ENCODE measurements around the gene ZNF775. TPM values are rescaled to one million over a fixed set of nuclear protein-coding genes. Genes with fewer than 3 reads are reported as not detected.

The ZNF775 gene
- total and polyA plus RNA-seq, 4 experiments from 2014 or later: 0.67 to 7.6 (median 4.9) TPM

GRCh38 chr7:150358433-150358832 lies 20.7 kb upstream of the ZNF775 start:
- H3K4me1 ChIP-seq (ENCODE audit: insufficient read depth, low read length): peaks cover 27% of the 10 kb centered on the region
- Mint-ChIP-seq H3K27ac (peak overlapping the region in 3 of 7 donors; percentile 57 to 84 (median 70)), H3K4me1 (peaks cover 19 to 53% (median 32%) of the 10 kb centered on the region in 4 donors), H3K9me3 (no peaks in the 10 kb centered on the region), H3K4me3 (peak overlapping the region in 1 of 8 donors; percentile 25), H3K27me3 (no peaks in the 10 kb centered on the region), H3K36me3 (no peaks in the 10 kb centered on the region)
- ChIA-PET CTCF (ENCODE audit: partially characterized antibody) (interaction anchor here (1.4 to 5.3 kb wide), 4 partner anchors 10 to 64 kb away, joined by 3 to 55 read pairs (median 8); partner anchors contain the start of gene REPIN1), POLR2A (ENCODE audit: partially characterized antibody) (interaction anchor here (0.6 to 4.4 kb wide), 11 partner anchors 7 to 396 kb away, joined by 3 to 43 read pairs (median 5); partner anchors contain the start of genes GIMAP8, REPIN1 and ZNF775)
- intact Hi-C loops (cut with micrococcal nuclease): loop anchor here (5.0 kb wide), 2 partner anchors 154 to 419 kb away; partner anchors contain the start of gene GIMAP7
- no peak overlapping the region for H3K27ac ChIP-seq (ENCODE audit: low read depth, low read length)
- H3K27me3 ChIP-seq (ENCODE audit: insufficient read depth, low read length): no peaks in the 10 kb centered on the region
- no peak overlapping the region for H3K4me3 ChIP-seq (ENCODE audit: low read length in 2 of 2)
- no peaks in the 10 kb centered on the region for H3K9me3 ChIP-seq (ENCODE audit: control insufficient read depth in 1 of 2, low read length in 2 of 2)
- no peak for DNase-seq
- H3K36me3 ChIP-seq (ENCODE audit: insufficient read depth, low read length): no peaks in the 10 kb centered on the region

- no peak overlapping the region for H3K27ac ChIP-seq (ENCODE audit: low read depth, low read length)
- Mint-ChIP-seq H3K27ac (peak overlapping the region; percentile 14 to 84 (median 69)), H3K4me1 (peaks cover 23 to 57% (median 34%) of the 10 kb centered on the region in 4 donors), H3K27me3 (no peaks in the 10 kb centered on the region), H3K4me3 (no peak overlapping the region), H3K36me3 (no peaks in the 10 kb centered on the region), H3K9me3 (no peaks in the 10 kb centered on the region)
- POLR2A ChIA-PET (ENCODE audit: partially characterized antibody): interaction anchor here (0.6 to 4.4 kb wide), 6 partner anchors 10 to 396 kb away, joined by 3 to 43 read pairs (median 12); partner anchors contain the start of genes REPIN1 and ZNF775
- CTCF ChIA-PET (ENCODE audit: partially characterized antibody): interaction anchor here (1.4 kb wide), 2 partner anchors 47 to 63 kb away, joined by 3 to 13 read pairs; a partner anchor contains a TSS
- no peaks in the 10 kb centered on the region for H3K9me3 ChIP-seq (ENCODE audit: control insufficient read depth in 1 of 2, low read length in 2 of 2)
- intact Hi-C loops (cut with micrococcal nuclease): loop anchor here (5.0 kb wide), 2 partner anchors 153 to 418 kb away; partner anchors contain the start of gene GIMAP7
- DNase-seq: no peak
- no peaks in the 10 kb centered on the region for H3K27me3 ChIP-seq (ENCODE audit: insufficient read depth, low read length)
- no peaks in the 10 kb centered on the region for H3K36me3 ChIP-seq (ENCODE audit: insufficient read depth, low read length)
- peaks cover 28% of the 10 kb centered on the region for H3K4me1 ChIP-seq (ENCODE audit: insufficient read depth, low read length)
- no peak overlapping the region for H3K4me3 ChIP-seq (ENCODE audit: low read length in 2 of 2)
Measured at GRCh38 chr7:150358988-150359621, 20.0 kb upstream of the ZNF775 start.

GRCh38 chr7:150359622-150360362 lies 19.3 kb upstream of the ZNF775 start:
- no peak overlapping the region for H3K4me3 ChIP-seq (ENCODE audit: low read length in 2 of 2)
- ChIA-PET POLR2A (ENCODE audit: partially characterized antibody) (no interaction called here), CTCF (ENCODE audit: partially characterized antibody) (no interaction called here)
- no peaks in the 10 kb centered on the region for H3K36me3 Mint-ChIP-seq
- peaks cover 24 to 59% (median 35%) of the 10 kb centered on the region in 4 donors for H3K4me1 Mint-ChIP-seq
- H3K4me3 Mint-ChIP-seq: peak overlapping the region in 3 of 8 donors; percentile 7 to 44 (median 33)
- intact Hi-C loops (cut with micrococcal nuclease): loop anchor here (5.0 kb wide), 2 partner anchors 153 to 418 kb away; partner anchors contain the start of gene GIMAP7
- H3K9me3 ChIP-seq (ENCODE audit: control insufficient read depth in 1 of 2, low read length in 2 of 2): no peaks in the 10 kb centered on the region
- no peaks in the 10 kb centered on the region for H3K27me3 ChIP-seq (ENCODE audit: insufficient read depth, low read length)
- H3K27me3 Mint-ChIP-seq: no peaks in the 10 kb centered on the region
- H3K9me3 Mint-ChIP-seq: no peaks in the 10 kb centered on the region
- H3K4me1 ChIP-seq (ENCODE audit: insufficient read depth, low read length): peaks cover 31% of the 10 kb centered on the region
- no peak for DNase-seq
- peak overlapping the region in 6 of 7 donors; percentile 9 to 93 (median 72) for H3K27ac Mint-ChIP-seq
- H3K27ac ChIP-seq (ENCODE audit: low read depth, low read length): no peak overlapping the region
- no peaks in the 10 kb centered on the region for H3K36me3 ChIP-seq (ENCODE audit: insufficient read depth, low read length)

GRCh38 chr7:150360363-150361058 lies 18.6 kb upstream of the ZNF775 start:
- no peaks in the 10 kb centered on the region for H3K9me3 Mint-ChIP-seq
- intact Hi-C loops (cut with micrococcal nuclease): no loop called here
- CTCF ChIA-PET (ENCODE audit: partially characterized antibody): interaction anchor here (1.5 to 1.6 kb wide), 2 partner anchors 418 to 659 kb away, joined by 3 read pairs; no protein-coding TSS in a partner anchor

GRCh38 chr7:150361402-150361801 lies 17.7 kb upstream of the ZNF775 start:
- H3K27me3 Mint-ChIP-seq: no peaks in the 10 kb centered on the region
- Histone ChIP-seq H3K27ac (ENCODE audit: low read depth, low read length) (no peak overlapping the region), H3K9me3 (ENCODE audit: control insufficient read depth in 1 of 2, low read length in 2 of 2) (no peaks in the 10 kb centered on the region), H3K36me3 (ENCODE audit: insufficient read depth, low read length) (no peaks in the 10 kb centered on the region), H3K4me1 (ENCODE audit: insufficient read depth, low read length) (peaks cover 28% of the 10 kb centered on the region), H3K4me3 (ENCODE audit: low read length in 2 of 2) (no peak overlapping the region), H3K27me3 (ENCODE audit: insufficient read depth, low read length) (no peaks in the 10 kb centered on the region)
- ChIA-PET POLR2A (ENCODE audit: partially characterized antibody) (no interaction called here), CTCF (ENCODE audit: partially characterized antibody) (interaction anchor here (1.5 to 1.6 kb wide), 2 partner anchors 417 to 658 kb away, joined by 3 read pairs; no protein-coding TSS in a partner anchor)
- peaks cover 22 to 56% (median 30%) of the 10 kb centered on the region in 4 donors for H3K4me1 Mint-ChIP-seq
- DNase-seq: no peak
- H3K27ac Mint-ChIP-seq: peak overlapping the region in 1 of 7 donors; percentile 18
- H3K9me3 Mint-ChIP-seq: no peaks in the 10 kb centered on the region
- H3K36me3 Mint-ChIP-seq: no peaks in the 10 kb centered on the region
- intact Hi-C loops (cut with micrococcal nuclease): no loop called here
- no peak overlapping the region for H3K4me3 Mint-ChIP-seq

More at GRCh38 chr7:150360363-150361058, 18.6 kb upstream of the ZNF775 start:
- DNase-seq: no peak
- Mint-ChIP-seq H3K36me3 (no peaks in the 10 kb centered on the region), H3K4me3 (no peak overlapping the region), H3K27ac (peak overlapping the region in 3 of 7 donors; percentile 9 to 77 (median 67)), H3K4me1 (peaks cover 24 to 59% (median 35%) of the 10 kb centered on the region in 4 donors), H3K27me3 (no peaks in the 10 kb centered on the region)
- Histone ChIP-seq H3K27ac (ENCODE audit: low read depth, low read length) (no peak overlapping the region), H3K27me3 (ENCODE audit: insufficient read depth, low read length) (no peaks in the 10 kb centered on the region), H3K4me3 (ENCODE audit: low read length in 2 of 2) (no peak overlapping the region), H3K4me1 (ENCODE audit: insufficient read depth, low read length) (peaks cover 31% of the 10 kb centered on the region), H3K36me3 (ENCODE audit: insufficient read depth, low read length) (no peaks in the 10 kb centered on the region), H3K9me3 (ENCODE audit: control insufficient read depth in 1 of 2, low read length in 2 of 2) (no peaks in the 10 kb centered on the region)
- POLR2A ChIA-PET (ENCODE audit: partially characterized antibody): no interaction called here

- DNase-seq: no peak
- H3K27ac ChIP-seq (ENCODE audit: low read depth, low read length): no peak overlapping the region
- H3K27ac Mint-ChIP-seq: peak overlapping the region in 2 of 7 donors; percentile 18 to 46
- no peaks in the 10 kb centered on the region for H3K36me3 ChIP-seq (ENCODE audit: insufficient read depth, low read length)
- no peak overlapping the region for H3K4me3 Mint-ChIP-seq
- H3K4me3 ChIP-seq (ENCODE audit: low read length in 2 of 2): no peak overlapping the region
- peaks cover 18 to 52% (median 27%) of the 10 kb centered on the region in 4 donors for H3K4me1 Mint-ChIP-seq
- no peaks in the 10 kb centered on the region for H3K9me3 ChIP-seq (ENCODE audit: control insufficient read depth in 1 of 2, low read length in 2 of 2)
- no peaks in the 10 kb centered on the region for H3K27me3 ChIP-seq (ENCODE audit: insufficient read depth, low read length)
- H3K4me1 ChIP-seq (ENCODE audit: insufficient read depth, low read length): peaks cover 24% of the 10 kb centered on the region
- CTCF ChIA-PET (ENCODE audit: partially characterized antibody): interaction anchor here (0.8 to 1.6 kb wide), 5 partner anchors 16 to 657 kb away, joined by 3 read pairs; a partner anchor contains a TSS
- intact Hi-C loops (cut with micrococcal nuclease): no loop called here
- POLR2A ChIA-PET (ENCODE audit: partially characterized antibody): interaction anchor here (1.0 to 1.2 kb wide), 2 partner anchors 16 to 40 kb away, joined by 3 read pairs; no protein-coding TSS in a partner anchor
- H3K27me3 Mint-ChIP-seq: no peaks in the 10 kb centered on the region
- no peaks in the 10 kb centered on the region for H3K36me3 Mint-ChIP-seq
- H3K9me3 Mint-ChIP-seq: no peaks in the 10 kb centered on the region
Measured at GRCh38 chr7:150361807-150362621, 17.1 kb upstream of the ZNF775 start.

All from CD4-positive, alpha-beta memory T cell (primary cell).